ENCODE measurements around the gene PCBP2. TPM values are rescaled to one million over a fixed set of nuclear protein-coding genes. Genes with fewer than 3 reads are reported as not detected.

The PCBP2 gene
- total RNA-seq, 1 donor from 2014 or later = 158 TPM

GRCh38 chr12:53506881-53507602, 55.1 kb downstream of the PCBP2 start, which contains the start of gene NPFF:
TSS of gene NPFF (minus strand) at chr12:53507484. CDS start at chr12:53507474, 10 bp downstream.
- no peak for DNase-seq (ENCODE audit: low read depth)

GRCh38 chr12:53507603-53507885, 55.6 kb downstream of the PCBP2 start:
- DNase-seq (ENCODE audit: low read depth) = no peak

GRCh38 chr12:53508534-53509170, 56.8 kb downstream of the PCBP2 start:
- peak; percentile 84 for DNase-seq (ENCODE audit: low read depth)

GRCh38 chr12:53510181-53510812, 58.4 kb downstream of the PCBP2 start:
- no peak for DNase-seq (ENCODE audit: low read depth)

GRCh38 chr12:53513712-53514410, 62.0 kb downstream of the PCBP2 start:
- no peak for DNase-seq (ENCODE audit: low read depth)

- DNase-seq (ENCODE audit: low read depth) = no peak
Measured at GRCh38 chr12:53514628-53515290, 62.9 kb downstream of the PCBP2 start.

GRCh38 chr12:53515291-53515680, 63.4 kb downstream of the PCBP2 start:
- no peak for DNase-seq (ENCODE audit: low read depth)

GRCh38 chr12:53516758-53517455, 65.0 kb downstream of the PCBP2 start:
- DNase-seq (ENCODE audit: low read depth) = no peak

- no peak for DNase-seq (ENCODE audit: low read depth)
Measured at GRCh38 chr12:53518381-53518780, 66.5 kb downstream of the PCBP2 start.

- DNase-seq (ENCODE audit: low read depth) = no peak
Measured at GRCh38 chr12:53523131-53523530, 71.2 kb downstream of the PCBP2 start.

GRCh38 chr12:53524476-53524875, 72.6 kb downstream of the PCBP2 start:
- no peak for DNase-seq (ENCODE audit: low read depth)

- DNase-seq (ENCODE audit: low read depth) = no peak
Measured at GRCh38 chr12:53530061-53530460, 78.2 kb downstream of the PCBP2 start.

Other genes with a start within 250 kb of the PCBP2 start
- gene ITGB7, start 244.9 kb upstream of the PCBP2 start, total RNA-seq = 0.16 and 0.32 TPM in 2 replicates
- gene RARG, start 219.9 kb upstream of the PCBP2 start, total RNA-seq = 15.4 and 22.7 TPM in 2 replicates
- gene ESPL1, start 183.8 kb upstream of the PCBP2 start, total RNA-seq = 0.36 and 0.53 TPM in 2 replicates
- gene PFDN5, start 156.6 kb upstream of the PCBP2 start, total RNA-seq = 253 and 294 TPM in 2 replicates
- gene MYG1, start 152.4 kb upstream of the PCBP2 start, total RNA-seq = 40.9 and 42.8 TPM in 2 replicates
- 63.6 and 74.1 TPM in 2 replicates for gene AAAS, start 130.5 kb upstream of the PCBP2 start, total RNA-seq
- gene SP7, start 115.7 kb upstream of the PCBP2 start, total RNA-seq = not detected in 2 replicates
- 28.9 and 35.6 TPM in 2 replicates for gene SP1, start 71.9 kb upstream of the PCBP2 start, total RNA-seq
- not detected in 2 replicates for gene AMHR2, start 28.2 kb upstream of the PCBP2 start, total RNA-seq
- gene PRR13, start 10.4 kb upstream of the PCBP2 start, total RNA-seq = 45.8 and 48.3 TPM in 2 replicates
- gene MAP3K12, start 47.4 kb downstream of the PCBP2 start, total RNA-seq = 17.0 and 25.5 TPM in 2 replicates
- 23.7 and 30.0 TPM in 2 replicates for gene TARBP2, start 49.2 kb downstream of the PCBP2 start, total RNA-seq
- gene NPFF, start 55.4 kb downstream of the PCBP2 start, total RNA-seq = not detected in 2 replicates
- gene ATF7, start 174.3 kb downstream of the PCBP2 start, total RNA-seq = 15.5 and 25.3 TPM in 2 replicates
- 411 and 520 TPM in 2 replicates for gene ATP5MC2, start 224.0 kb downstream of the PCBP2 start, total RNA-seq